GM12892 (cell line): ENCODE results near the gene PNP.

Experiments
- POLR2A ChIP-seq: IDR thresholded peaks from 2 replicates; pipeline ENCODE4 v1.6.1; 2011; ENCODE audit warnings: low read depth, low read length, control low read depth
- POLR2AphosphoS5 ChIP-seq: IDR thresholded peaks from 2 replicates; pipeline ENCODE4 v1.6.1; 2011; ENCODE audit warnings: low read depth, low read length, control low read depth
- TAF1 ChIP-seq: IDR thresholded peaks from 2 replicates; pipeline ENCODE4 v1.6.1; 2011; ENCODE audit warnings: low read depth, mild to moderate bottlenecking, control low read depth, low read length, borderline replicate concordance

DNA sequence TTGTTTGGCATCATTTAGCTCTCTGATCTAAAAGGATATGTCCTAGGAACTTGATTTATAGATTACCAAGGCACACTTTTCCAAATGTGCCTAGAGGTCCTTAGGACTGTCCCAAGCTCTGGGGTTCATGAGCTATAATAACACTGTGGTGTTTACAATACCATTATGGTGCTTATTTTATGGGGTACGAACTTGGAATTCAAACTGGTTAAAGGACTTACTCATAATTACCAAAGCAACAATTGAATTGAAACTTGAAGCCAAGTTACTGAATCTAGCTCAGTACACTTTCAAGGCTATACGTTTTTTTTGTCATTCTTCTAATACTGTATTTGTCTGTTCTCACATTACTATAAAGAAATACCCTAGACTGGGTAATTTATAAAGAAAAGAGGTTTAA, 46.3 kb upstream of the PNP start:
- TF ChIP-seq POLR2A (no peak), POLR2AphosphoS5 (no peak), TAF1 (no peak)
